IMR-90 (cell line): ENCODE data around the gene ABCC9. TPM values are rescaled to one million over a fixed set of nuclear protein-coding genes. Genes with fewer than 3 reads are reported as not detected.

ENCODE experiments used
- ATAC-seq: fragments of 200-7000 bp; cut with Tn5 transposase; 2 replicates; pipeline ENCODE4 v1.9.1; 2020; ENCODE audit warnings: low read depth, mild to moderate bottlenecking, moderate library complexity
- BruUV-seq: library from RNA; stranded (reverse); fragments of 400-500 nt; replicated peaks from 2 replicates; lab custom pipeline; 2021; lab: Mats Ljungman, UMichigan
- CTCF ChIA-PET: fragments of 300-600 bp; formaldehyde crosslinking; extraction: SDS; loops from one replicate; lab custom pipeline; 2021; ENCODE audit warnings: antibody characterized with exemption; lab: Yijun Ruan, JAX
- POLR2A ChIA-PET: fragments of 300-600 bp; sonication (Branson Sonifier 250); formaldehyde crosslinking; loops from one replicate; lab custom pipeline; 2022; ENCODE audit warnings: antibody characterized with exemption; ENCODE audit not compliant: unreplicated experiment; lab: Charles Lee
- DNase-seq: peaks from one replicate; pipeline ENCODE4 v3.0.0; 2013
- H2AFZ ChIP-seq: replicated peaks from 2 replicates; pipeline ENCODE3; 2013; ENCODE audit warnings: low read length, mild to moderate bottlenecking; ENCODE audit not compliant: poor library complexity
- H2AK5ac ChIP-seq: 2 replicates; pipeline ENCODE4 v1.6.1; 2013; ENCODE audit warnings: low read depth, low read length, inconsistent platforms
- H2AK9ac ChIP-seq: replicated peaks from 2 replicates; pipeline ENCODE3; 2013; ENCODE audit warnings: mild to moderate bottlenecking, low read depth, low read length, moderate library complexity; ENCODE audit not compliant: poor library complexity
- H2BK120ac ChIP-seq: 2 replicates; pipeline ENCODE4 v1.6.1; 2013; ENCODE audit warnings: low read depth, low read length, inconsistent platforms
- H2BK15ac ChIP-seq: 3 replicates; pipeline ENCODE4 v1.6.1; 2013; ENCODE audit warnings: low read depth, low read length, inconsistent platforms
- H2BK20ac ChIP-seq: 2 replicates; pipeline ENCODE4 v1.6.1; 2013; ENCODE audit warnings: low read depth, mild to moderate bottlenecking, inconsistent platforms, low read length, moderate library complexity
- H2BK5ac ChIP-seq: 2 replicates; pipeline ENCODE4 v1.6.1; 2013; ENCODE audit warnings: mild to moderate bottlenecking, low read depth, low read length, inconsistent platforms; ENCODE audit not compliant: poor library complexity, severe bottlenecking
- H3K14ac ChIP-seq: replicated peaks from 2 replicates; pipeline ENCODE4 v1.6.1; 2013; ENCODE audit warnings: low read depth, low read length, inconsistent platforms
- H3K18ac ChIP-seq: 2 replicates; pipeline ENCODE4 v1.6.1; 2013; ENCODE audit warnings: low read depth, low read length, control low read depth
- H3K23ac ChIP-seq: 2 replicates; pipeline ENCODE4 v1.6.1; 2013; ENCODE audit warnings: low read depth, low read length, inconsistent platforms
- H3K27ac ChIP-seq: 2 replicates; pipeline ENCODE4 v1.5.1; 2013; ENCODE audit warnings: mild to moderate bottlenecking, control low read depth, low read length; ENCODE audit not compliant: insufficient read depth
- H3K27me3 ChIP-seq: 2 replicates; pipeline ENCODE4 v1.6.1; 2013; ENCODE audit warnings: low read length; ENCODE audit not compliant: control insufficient read depth, insufficient read depth
- H3K36me3 ChIP-seq: 2 replicates; pipeline ENCODE4 v1.6.1; 2013; ENCODE audit warnings: low read length, mixed read lengths; ENCODE audit not compliant: control insufficient read depth, insufficient read depth
- H3K4ac ChIP-seq: 2 replicates; pipeline ENCODE4 v1.6.1; 2013; ENCODE audit warnings: low read depth, low read length, inconsistent platforms
- H3K4me1 ChIP-seq: 2 replicates; pipeline ENCODE4 v1.6.1; 2013; ENCODE audit warnings: low read length, mixed read lengths; ENCODE audit not compliant: control insufficient read depth, insufficient read depth
- H3K4me2 ChIP-seq: 2 replicates; pipeline ENCODE4 v1.6.1; 2013; ENCODE audit warnings: low read depth, mild to moderate bottlenecking, control low read depth, low read length, moderate library complexity
- H3K4me3 ChIP-seq: 2 replicates; pipeline ENCODE4 v1.5.1; 2013; ENCODE audit warnings: low read depth, mild to moderate bottlenecking, control low read depth, low read length, moderate library complexity; ENCODE audit not compliant: insufficient read depth
- H3K56ac ChIP-seq: 2 replicates; pipeline ENCODE4 v1.6.1; 2013; ENCODE audit warnings: low read length, inconsistent platforms; ENCODE audit not compliant: insufficient read depth; ENCODE audit errors: extremely low read depth
- H3K79me1 ChIP-seq, 2 experiments: 2 replicates each; pipeline ENCODE4 v1.6.1; 2013; ENCODE audit warnings: low read length in 2 of 2, inconsistent platforms in 1 of 2, low read depth in 1 of 2
- H3K9ac ChIP-seq: 2 replicates; pipeline ENCODE4 v1.6.1; 2013; ENCODE audit warnings: low read depth, low read length, control low read depth
- H3K9me1 ChIP-seq: 2 replicates; pipeline ENCODE4 v1.6.1; 2013; ENCODE audit warnings: low read length, inconsistent platforms; ENCODE audit not compliant: insufficient read depth
- H3K9me3 ChIP-seq: 2 replicates; pipeline ENCODE4 v1.6.1; 2013; ENCODE audit warnings: low read length; ENCODE audit not compliant: control insufficient read depth, insufficient read depth
- H4K20me1 ChIP-seq: 2 replicates; pipeline ENCODE4 v1.6.1; 2013; ENCODE audit warnings: low read length, inconsistent platforms; ENCODE audit not compliant: insufficient read depth
- H4K5ac ChIP-seq: 2 replicates; pipeline ENCODE4 v1.6.1; 2013; ENCODE audit warnings: mild to moderate bottlenecking, low read depth, low read length, control low read depth
- H4K8ac ChIP-seq, 2 experiments: 2 replicates each; pipeline ENCODE4 v1.6.1; 2013; ENCODE audit warnings: low read depth in 2 of 2, low read length in 2 of 2, control low read depth in 1 of 2, inconsistent platforms in 1 of 2
- H4K91ac ChIP-seq: 2 replicates; pipeline ENCODE4 v1.6.1; 2013; ENCODE audit warnings: low read depth, low read length, inconsistent platforms; ENCODE audit not compliant: insufficient read depth
- CHD1 ChIP-seq: IDR thresholded peaks from 2 replicates; pipeline ENCODE4 v1.6.1; 2012; ENCODE audit warnings: low read depth, low read length, improper control_type of control experiment
- CTCF ChIP-seq: conservative IDR thresholded peaks from 2 replicates; pipeline ENCODE4 v1.5.1; 2012; ENCODE audit warnings: mild to moderate bottlenecking, low read depth, low read length, improper control_type of control experiment
- MXI1 ChIP-seq: IDR thresholded peaks from 2 replicates; pipeline ENCODE4 v1.6.1; 2012; ENCODE audit warnings: low read depth, mild to moderate bottlenecking, low read length, moderate library complexity, borderline replicate concordance
- SMC3 ChIP-seq: fragments of 150-350 bp; IDR thresholded peaks from 2 replicates; pipeline ENCODE4 v1.6.1; 2016; ENCODE audit warnings: low read depth, mild to moderate bottlenecking, antibody characterized with exemption, low read length, moderate library complexity
- WGBS, 2 experiments: methylation state at CpG; one replicate each; pipeline versions ENCODE4 v1.1.5 to v1.1.7; 2013; ENCODE audit warnings: missing lambda C conversion rate in 2 of 2; ENCODE audit not compliant: insufficient read length in 1 of 2; ENCODE audit errors: extremely low coverage in 2 of 2; 5-methylcytosine and 5-hydroxymethylcytosine counted together
- dilution Hi-C: fragments of 300-500 bp; cut with HindIII; formaldehyde crosslinking; loops from one replicate; pipeline ENCODE4 v1.14.3; 2018; ENCODE audit warnings: low sequenced_read_pairs; ENCODE audit not compliant: unreplicated experiment
- in situ Hi-C: fragments of 300-500 bp; cut with MboI; formaldehyde crosslinking; loops from 3 replicates; pipeline ENCODE4 v1.14.3; 2019; ENCODE audit warnings: low sequenced_read_pairs, inconsistent platforms, mixed read lengths
- intact Hi-C: fragments of 100-400 bp; cut with micrococcal nuclease; formaldehyde crosslinking; loops from 2 replicates; pipeline ENCODE4 v1.10.0; 2022
- polyA plus RNA-seq, 3 experiments: library from polyadenylated mRNA; depleted of rRNA; stranded (reverse); fragments of >200 nt; gene quantifications; 2 replicates each; pipeline ENCODE4 v1.2.3, GENCODE V29; 2012; ENCODE audit warnings: low replicate concordance in 1 of 3
- total RNA-seq: library from RNA; depleted of rRNA; stranded (reverse); fragments of >200 nt; gene quantifications from 2 replicates; pipeline ENCODE4 v1.2.3, GENCODE V29; 2012
- TF ChIP-seq, protein P1 (sequence below): fragments of 150-350 bp; IDR thresholded peaks from 2 replicates; pipeline ENCODE4 v1.6.1; 2016; ENCODE audit warnings: low read depth, mild to moderate bottlenecking, low read length, moderate library complexity, borderline replicate concordance

Gene ABCC9
- total and polyA plus RNA-seq, 2 of the 4 experiments (the other 2 are of a cell fraction), result 1.2 to 6.6 TPM

GRCh38 chr12:21773263-21773741, 167.9 kb downstream of the ABCC9 start:
- DNase-seq (peak; percentile 23), ATAC-seq (no peak)
- Histone ChIP-seq H4K8ac (peak overlapping the region in 1 of 2 experiments; percentile 44; a peak in 2 of 4 replicates), H3K23ac (peak overlapping the region; percentile 78; the same call in 1 of the 2 replicates), H3K27ac (no peak overlapping the region), H3K4me1 (peaks cover 2% of the 10 kb centered on the region; the same call in 1 of the 2 replicates), H2BK5ac (peak overlapping the region; percentile 35), H3K27me3 (no peaks in the 10 kb centered on the region), H3K4ac (peak overlapping the region; percentile 52; the same call in 1 of the 2 replicates), H2AK5ac (peak overlapping the region; percentile 77), H3K4me3 (no peak overlapping the region), H3K56ac (no peak overlapping the region), H2BK120ac (peak overlapping the region; percentile 38; the same call in 1 of the 2 replicates), H3K4me2 (peak overlapping the region; percentile 89), H2BK20ac (peak overlapping the region; percentile 67; the same call in 1 of the 2 replicates), H3K9me3 (no peaks in the 10 kb centered on the region), H2BK15ac (peak overlapping the region; percentile 1; the same call in 1 of the 3 replicates), H3K18ac (no peak overlapping the region), H4K91ac (no peak overlapping the region), H4K5ac (no peak overlapping the region), H2AFZ (peak overlapping the region; percentile 80), H3K9me1 (no peaks in the 10 kb centered on the region), H3K36me3 (no peaks in the 10 kb centered on the region), H2AK9ac (no peak overlapping the region), H3K9ac (no peak overlapping the region; the same call in 1 of the 2 replicates), H3K14ac (no peak overlapping the region; the same call in 1 of the 2 replicates), H4K20me1 (no peaks in the 10 kb centered on the region), H3K79me1 (peaks cover 0 to 7% of the 10 kb centered on the region in 2 experiments; a peak in 2 of 4 replicates)
- dilution Hi-C loops (no loop called here), intact Hi-C loops (no loop called here), in situ Hi-C loops (no loop called here)
- ChIA-PET POLR2A (no interaction called here), CTCF (interaction anchor here (0.9 to 1.9 kb wide), 4 partner anchors 9 to 562 kb away, joined by 3 to 5 read pairs (median 4); no protein-coding TSS in a partner anchor)
- BruUV-seq, result no TSS peak
- WGBS, 2 experiments, result 41% methylated on average over 14 of the region's 23 CpGs; no CpG with 5 or more reads in 1 of the 2 experiments
- TF ChIP-seq MXI1 (no peak), CTCF (peak; percentile 26; the same call in 1 of the 2 replicates), CHD1 (no peak), SMC3 (no peak)
- TF ChIP-seq, protein P1, sequence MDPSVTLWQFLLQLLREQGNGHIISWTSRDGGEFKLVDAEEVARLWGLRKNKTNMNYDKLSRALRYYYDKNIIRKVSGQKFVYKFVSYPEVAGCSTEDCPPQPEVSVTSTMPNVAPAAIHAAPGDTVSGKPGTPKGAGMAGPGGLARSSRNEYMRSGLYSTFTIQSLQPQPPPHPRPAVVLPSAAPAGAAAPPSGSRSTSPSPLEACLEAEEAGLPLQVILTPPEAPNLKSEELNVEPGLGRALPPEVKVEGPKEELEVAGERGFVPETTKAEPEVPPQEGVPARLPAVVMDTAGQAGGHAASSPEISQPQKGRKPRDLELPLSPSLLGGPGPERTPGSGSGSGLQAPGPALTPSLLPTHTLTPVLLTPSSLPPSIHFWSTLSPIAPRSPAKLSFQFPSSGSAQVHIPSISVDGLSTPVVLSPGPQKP, result no peak
